Measurements from ENCODE around the gene FSTL1. TPM values are rescaled to one million over a fixed set of nuclear protein-coding genes. Genes with fewer than 3 reads are reported as not detected.

Gene FSTL1, protein sequence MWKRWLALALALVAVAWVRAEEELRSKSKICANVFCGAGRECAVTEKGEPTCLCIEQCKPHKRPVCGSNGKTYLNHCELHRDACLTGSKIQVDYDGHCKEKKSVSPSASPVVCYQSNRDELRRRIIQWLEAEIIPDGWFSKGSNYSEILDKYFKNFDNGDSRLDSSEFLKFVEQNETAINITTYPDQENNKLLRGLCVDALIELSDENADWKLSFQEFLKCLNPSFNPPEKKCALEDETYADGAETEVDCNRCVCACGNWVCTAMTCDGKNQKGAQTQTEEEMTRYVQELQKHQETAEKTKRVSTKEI
- 100 to 1,000 TPM; 212 to 265 TPM for total RNA-seq

DNA sequence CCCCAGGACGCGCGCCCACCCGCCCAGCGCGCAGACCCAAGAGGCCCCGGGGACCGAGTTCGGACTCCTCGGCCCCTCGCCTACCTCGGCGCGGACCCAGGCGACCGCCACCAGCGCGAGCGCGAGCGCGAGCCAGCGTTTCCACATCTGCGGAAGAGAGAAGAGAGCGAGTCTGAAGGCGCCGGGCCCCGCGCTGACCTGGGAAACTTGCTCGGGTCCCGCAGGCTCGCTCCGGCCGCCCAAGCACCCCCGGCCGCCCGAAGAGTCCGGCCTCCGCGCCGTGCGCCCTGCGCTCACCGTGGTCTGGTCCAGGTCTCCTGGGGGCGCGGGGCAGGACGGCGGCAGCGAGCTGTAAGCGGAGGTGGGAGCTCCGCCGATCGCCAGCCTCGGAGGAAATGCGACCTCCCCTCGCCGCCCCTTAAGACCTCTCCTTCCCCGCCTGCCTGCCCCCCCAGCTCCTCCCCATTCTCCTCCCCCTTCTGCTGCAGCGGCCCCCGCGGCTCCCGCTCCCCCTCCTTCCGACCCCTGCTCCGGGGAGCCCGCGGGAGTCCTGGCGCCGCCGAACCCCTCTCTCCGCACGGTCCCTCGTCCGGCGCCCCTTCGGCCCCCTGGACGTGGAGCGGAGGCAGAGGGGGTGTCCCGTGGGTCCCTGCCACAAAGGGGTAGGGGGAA is at the start of gene FSTL1:
Gene FSTL1 (minus strand): TSS at position 393 of the 672 bp plus-strand sequence. CDS start 246 bp downstream, at position 147.
- TF ChIP-seq POLR2A (IDR thresholded peaks at IDR 0.05) (peak; percentile 57), POLR2AphosphoS5 (IDR thresholded peaks at IDR 0.05) (no peak)
- Histone ChIP-seq H3K9me3 (no peaks in the 10 kb centered on the region), H3K27me3 (replicated peaks; ENCODE audit: insufficient read depth) (no peaks in the 10 kb centered on the region), H3K4me3 (peak within 1 kb of the TSS; percentile 80 to 96), H3K36me3 (no peaks in the 10 kb centered on the region), H3K4me1 (replicated peaks) (peaks cover 16% of the 10 kb centered on the region), H3K27ac (peak within 1 kb of the TSS; percentile 95 to 98)
- intact Hi-C loops (cut with DNase I) = loop anchor here (2.0 kb wide), 1 partner anchor 28 kb away; no protein-coding TSS in a partner anchor
- under 1% methylated on average over 49 of the region's 78 CpGs for WGBS
- DNase-seq (ENCODE audit: low spot score) = peak; percentile 64

GRCh38 chr3:120498556-120499346 is 48.0 kb upstream of the FSTL1 start:
- Histone ChIP-seq H3K9me3 (no peaks in the 10 kb centered on the region), H3K27me3 (replicated peaks; ENCODE audit: insufficient read depth) (no peaks in the 10 kb centered on the region), H3K36me3 (no peaks in the 10 kb centered on the region), H3K4me3 (no peak overlapping the region), H3K4me1 (replicated peaks) (no peaks in the 10 kb centered on the region), H3K27ac (no peak overlapping the region)
- 71% methylated on average over 2 of the region's 2 CpGs for WGBS
- TF ChIP-seq POLR2AphosphoS5 (IDR thresholded peaks at IDR 0.05) = no peak
- no peak for TF ChIP-seq POLR2A (IDR thresholded peaks at IDR 0.05)
- no peak for TF ChIP-seq CTCF (IDR thresholded peaks at IDR 0.05)
- no peak for DNase-seq (ENCODE audit: low spot score)
- intact Hi-C loops (cut with DNase I) = loop anchor here (10.0 kb wide), 1 partner anchor 54 kb away; no protein-coding TSS in a partner anchor

DNA sequence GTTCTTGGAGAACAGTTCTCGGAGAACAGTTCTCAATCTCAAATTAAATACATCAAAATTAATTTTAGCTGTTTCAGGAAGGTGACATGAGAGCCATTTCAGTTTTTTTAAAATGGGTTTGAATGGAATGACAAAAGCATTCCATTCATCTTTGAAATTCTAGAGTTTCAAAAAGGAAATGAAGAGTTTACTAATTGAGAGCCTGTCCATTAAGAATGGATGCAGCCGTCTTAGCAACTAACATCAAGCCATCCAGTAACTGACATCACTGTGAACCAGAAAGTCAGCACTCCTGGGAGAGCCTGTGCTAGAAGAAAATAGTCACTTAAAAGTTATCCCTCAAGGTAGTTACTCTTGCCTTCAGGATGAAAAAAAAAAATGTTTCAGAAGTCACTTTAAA is 47.0 kb upstream of the FSTL1 start:
- Histone ChIP-seq H3K9me3 (no peaks in the 10 kb centered on the region), H3K27me3 (replicated peaks; ENCODE audit: insufficient read depth) (no peaks in the 10 kb centered on the region), H3K36me3 (no peaks in the 10 kb centered on the region), H3K4me3 (no peak overlapping the region), H3K4me1 (replicated peaks) (no peaks in the 10 kb centered on the region), H3K27ac (no peak overlapping the region)
- no peak for TF ChIP-seq POLR2A (IDR thresholded peaks at IDR 0.05)
- TF ChIP-seq POLR2AphosphoS5 (IDR thresholded peaks at IDR 0.05) = no peak
- no peak for TF ChIP-seq CTCF (IDR thresholded peaks at IDR 0.05)
- intact Hi-C loops (cut with DNase I) = loop anchor here (10.0 kb wide), 1 partner anchor 53 kb away; no protein-coding TSS in a partner anchor
- DNase-seq (ENCODE audit: low spot score) = no peak
- 27% methylated on average over 2 of the region's 2 CpGs for WGBS

- H3K27ac ChIP-seq = no peak overlapping the region
- no peak for TF ChIP-seq POLR2A (IDR thresholded peaks at IDR 0.05)
- peak; percentile 51 for TF ChIP-seq POLR2AphosphoS5 (IDR thresholded peaks at IDR 0.05)
- TF ChIP-seq CTCF (IDR thresholded peaks at IDR 0.05) = no peak
- H3K36me3 ChIP-seq = no peaks in the 10 kb centered on the region
- H3K4me3 ChIP-seq = no peak overlapping the region
- peak; percentile 24 for DNase-seq (ENCODE audit: low spot score)
- intact Hi-C loops (cut with DNase I) = loop anchor here (10.0 kb wide), 1 partner anchor 53 kb away; no protein-coding TSS in a partner anchor
- H3K4me1 ChIP-seq (replicated peaks) = no peaks in the 10 kb centered on the region
- no peaks in the 10 kb centered on the region for H3K9me3 ChIP-seq
- 13% methylated on average over 3 of the region's 3 CpGs for WGBS
- H3K27me3 ChIP-seq (replicated peaks; ENCODE audit: insufficient read depth) = no peaks in the 10 kb centered on the region
Measured at GRCh38 chr3:120497336-120497735, 46.5 kb upstream of the FSTL1 start.
